ENCODE results near the gene MITD1.
"Not testable (repeated sequence)": the region's sequence is repeated elsewhere in the genome, so short reads cannot be mapped to it uniquely, and the experiment has no call there.

The MITD1 gene

DNA sequence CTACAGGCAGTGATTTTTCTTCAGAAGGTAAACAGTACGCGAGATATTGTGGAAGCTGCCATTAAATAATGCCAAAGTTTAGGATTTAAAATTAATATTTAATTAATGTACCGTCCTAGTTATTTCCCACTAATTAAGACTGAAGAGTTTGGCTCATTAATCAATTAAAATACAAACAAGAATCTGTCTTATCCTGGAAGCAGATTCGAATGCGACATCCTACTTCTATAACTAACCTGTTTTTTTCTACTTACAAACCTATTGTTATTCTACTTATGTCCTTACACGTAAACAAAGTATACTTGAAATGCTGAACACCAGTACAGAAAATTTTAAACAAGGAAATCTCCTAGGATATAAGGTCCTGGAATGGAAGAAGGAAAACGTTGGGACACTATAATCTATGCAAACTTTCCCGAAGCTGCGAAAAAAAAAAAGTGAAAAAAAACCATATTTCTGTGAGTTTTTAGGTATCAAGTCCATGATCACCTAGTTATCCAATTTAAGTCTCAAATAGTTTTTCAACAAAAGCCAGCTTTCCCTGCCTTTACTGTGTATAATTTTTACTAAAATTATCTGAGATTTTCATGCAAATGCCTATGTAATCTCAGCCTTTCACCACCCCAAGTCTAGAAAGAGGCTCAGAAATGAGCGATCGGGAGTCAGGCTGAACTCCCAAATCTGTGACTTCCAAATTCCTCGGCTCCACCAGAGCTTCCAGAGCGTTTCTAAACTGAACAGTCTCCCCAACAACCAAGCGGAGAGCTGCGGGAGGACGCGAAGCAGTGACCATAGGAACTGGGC, 40.6 kb downstream of the MITD1 start:
- TF ChIP-seq, protein P1, sequence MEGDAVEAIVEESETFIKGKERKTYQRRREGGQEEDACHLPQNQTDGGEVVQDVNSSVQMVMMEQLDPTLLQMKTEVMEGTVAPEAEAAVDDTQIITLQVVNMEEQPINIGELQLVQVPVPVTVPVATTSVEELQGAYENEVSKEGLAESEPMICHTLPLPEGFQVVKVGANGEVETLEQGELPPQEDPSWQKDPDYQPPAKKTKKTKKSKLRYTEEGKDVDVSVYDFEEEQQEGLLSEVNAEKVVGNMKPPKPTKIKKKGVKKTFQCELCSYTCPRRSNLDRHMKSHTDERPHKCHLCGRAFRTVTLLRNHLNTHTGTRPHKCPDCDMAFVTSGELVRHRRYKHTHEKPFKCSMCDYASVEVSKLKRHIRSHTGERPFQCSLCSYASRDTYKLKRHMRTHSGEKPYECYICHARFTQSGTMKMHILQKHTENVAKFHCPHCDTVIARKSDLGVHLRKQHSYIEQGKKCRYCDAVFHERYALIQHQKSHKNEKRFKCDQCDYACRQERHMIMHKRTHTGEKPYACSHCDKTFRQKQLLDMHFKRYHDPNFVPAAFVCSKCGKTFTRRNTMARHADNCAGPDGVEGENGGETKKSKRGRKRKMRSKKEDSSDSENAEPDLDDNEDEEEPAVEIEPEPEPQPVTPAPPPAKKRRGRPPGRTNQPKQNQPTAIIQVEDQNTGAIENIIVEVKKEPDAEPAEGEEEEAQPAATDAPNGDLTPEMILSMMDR (IDR thresholded peaks at IDR 0.05; ENCODE audit: insufficient read depth, low read length, poor library complexity, severe bottlenecking): no peak
- Histone ChIP-seq H3K27me3 (replicated peaks; ENCODE audit: control insufficient read depth, insufficient read depth, low read length) (no peaks in the 10 kb centered on the region), H3K4me3 (replicated peaks; ENCODE audit: low read depth, low read length) (peak overlapping the region; percentile 86), H3K36me3 (ENCODE audit: control insufficient read depth, insufficient read depth, low read length) (no peaks in the 10 kb centered on the region)
- no peak for DNase-seq (ENCODE audit: extremely low read depth, insufficient read length)

DNA sequence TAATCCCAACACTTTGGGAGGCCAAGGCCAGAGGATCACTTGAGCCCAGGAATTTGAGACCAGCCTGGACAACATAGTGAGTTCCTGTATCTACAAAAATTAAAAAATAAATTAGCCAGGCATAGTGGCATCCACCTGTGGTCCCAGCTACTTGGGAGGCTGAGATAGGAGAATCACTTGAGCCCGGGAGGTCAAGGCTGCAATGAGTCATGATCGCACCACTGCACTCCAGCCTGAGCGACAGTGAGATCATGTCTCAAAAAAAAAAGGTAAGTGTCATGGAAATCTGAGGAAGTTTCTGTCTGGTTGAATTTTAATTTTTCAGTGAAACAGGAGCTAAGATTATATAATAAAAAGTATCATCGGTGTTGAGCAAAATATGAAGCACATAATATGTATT, 41.9 kb downstream of the MITD1 start:
- TF ChIP-seq, protein P1 (IDR thresholded peaks at IDR 0.05; ENCODE audit: insufficient read depth, low read length, poor library complexity, severe bottlenecking): no peak
- Histone ChIP-seq H3K4me3 (replicated peaks; ENCODE audit: low read depth, low read length) (no peak overlapping the region), H3K27me3 (replicated peaks; ENCODE audit: control insufficient read depth, insufficient read depth, low read length) (no peaks in the 10 kb centered on the region), H3K36me3 (ENCODE audit: control insufficient read depth, insufficient read depth, low read length) (no peaks in the 10 kb centered on the region)
- no peak for DNase-seq (ENCODE audit: extremely low read depth, insufficient read length)

DNA sequence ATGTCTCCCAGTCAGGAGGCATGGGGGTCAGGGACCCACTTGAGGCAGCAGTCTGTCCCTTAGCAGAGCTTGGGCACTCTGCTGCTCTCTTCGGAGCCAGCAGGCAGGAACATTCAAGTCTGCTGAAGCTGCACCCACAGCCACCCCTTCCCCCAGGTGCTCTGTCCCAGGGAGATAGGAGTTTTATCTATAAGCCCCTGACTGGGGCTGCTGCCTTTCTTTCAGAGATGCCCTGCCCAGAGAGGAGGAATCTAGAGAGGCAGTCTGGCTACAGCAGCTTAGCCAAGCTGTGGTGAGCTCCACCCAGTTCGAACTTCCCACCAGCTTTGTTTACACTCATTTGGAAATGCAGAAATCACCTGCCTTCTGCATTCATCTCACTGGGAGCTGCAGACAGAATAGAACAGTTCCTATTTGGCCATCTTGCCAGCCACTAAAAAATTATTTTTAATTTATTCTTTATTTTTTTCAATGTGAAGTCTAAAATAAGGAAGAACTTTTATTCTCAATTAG, 45.8 kb downstream of the MITD1 start:
- H3K27me3 ChIP-seq (replicated peaks; ENCODE audit: control insufficient read depth, insufficient read depth, low read length); DNase-seq (ENCODE audit: extremely low read depth, insufficient read length); H3K4me3 ChIP-seq (replicated peaks; ENCODE audit: low read depth, low read length); H3K36me3 ChIP-seq (ENCODE audit: control insufficient read depth, insufficient read depth, low read length): not testable (repeated sequence)

DNA sequence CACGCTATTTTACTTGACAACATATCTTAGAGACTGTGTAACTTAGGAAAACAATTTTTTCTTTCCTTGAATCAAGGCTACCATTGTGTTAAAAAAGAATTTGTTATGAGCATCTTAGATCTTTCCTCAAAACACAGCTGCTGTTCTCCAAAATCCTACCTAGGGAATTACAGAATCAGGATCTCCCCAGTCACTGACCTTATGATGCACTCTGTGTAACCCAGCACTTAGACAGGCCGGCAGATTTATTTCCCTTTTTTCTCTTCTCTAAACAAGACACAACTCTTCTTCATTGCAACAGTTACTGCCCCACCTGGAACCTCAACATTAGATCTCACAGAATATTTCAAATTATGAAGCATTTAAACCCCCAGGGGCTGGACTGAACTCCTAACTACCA, 52.9 kb downstream of the MITD1 start:
- no peaks in the 10 kb centered on the region for H3K27me3 ChIP-seq (replicated peaks; ENCODE audit: control insufficient read depth, insufficient read depth, low read length)
- 0 out of 2 replicates have a peak, but pooled peaks cover 2% of the 10 kb centered on the region for H3K36me3 ChIP-seq (ENCODE audit: control insufficient read depth, insufficient read depth, low read length)
- DNase-seq (ENCODE audit: extremely low read depth, insufficient read length): no peak
- TF ChIP-seq, protein P1 (IDR thresholded peaks at IDR 0.05; ENCODE audit: insufficient read depth, low read length, poor library complexity, severe bottlenecking): no peak
- H3K4me3 ChIP-seq (replicated peaks; ENCODE audit: low read depth, low read length): no peak overlapping the region
